Islet of Langerhans (tissue), 1 donor: ENCODE measurements around the gene ASPM.
"Not testable (repeated sequence)": the region's sequence is repeated elsewhere in the genome, so short reads cannot be mapped to it uniquely, and the experiment has no call there.

Source experiments
- FAIRE-seq: peaks from one replicate; lab custom pipeline; 2011; peaks lifted over from hg19 to GRCh38; lab: Jason Lieb, UNC

The ASPM gene

DNA sequence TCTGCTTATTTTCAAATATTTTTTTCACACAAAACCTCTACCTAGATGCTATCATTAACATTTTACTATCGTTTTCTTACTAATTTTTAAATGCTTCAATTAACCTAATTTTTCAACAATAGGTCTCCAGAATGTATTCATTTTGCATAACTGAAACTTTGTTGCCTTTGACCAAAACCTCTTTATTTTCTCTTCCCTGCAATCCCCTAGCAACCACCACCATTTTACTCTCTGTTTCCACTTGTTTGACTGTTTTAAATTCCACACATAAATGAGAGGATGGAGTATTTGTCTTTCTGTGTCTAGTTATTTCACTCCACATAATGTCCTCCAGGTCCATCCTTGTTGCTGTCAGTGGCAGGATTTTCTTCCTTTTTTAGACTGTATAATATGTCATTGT is 69.9 kb downstream of the ASPM start:
- no peak for FAIRE-seq

DNA sequence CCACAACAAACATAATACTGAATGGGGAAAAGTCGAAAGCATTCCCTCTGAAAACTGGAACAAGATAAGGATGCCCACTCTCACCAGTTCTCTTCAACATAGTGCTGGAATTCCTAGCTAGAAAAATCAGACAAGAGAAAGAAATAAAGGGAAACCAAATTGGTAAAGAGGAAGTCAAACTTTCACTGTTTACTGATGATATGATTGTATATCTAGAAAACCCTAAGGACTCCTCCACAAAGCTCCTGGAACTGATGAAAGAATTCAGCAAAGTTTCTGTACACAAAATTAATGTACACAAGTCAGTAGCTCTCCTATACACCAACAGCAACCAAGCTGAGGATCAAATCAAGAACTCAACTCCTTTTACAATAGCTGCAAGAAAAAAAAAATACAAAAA is 72.5 kb downstream of the ASPM start:
- no peak for FAIRE-seq

DNA sequence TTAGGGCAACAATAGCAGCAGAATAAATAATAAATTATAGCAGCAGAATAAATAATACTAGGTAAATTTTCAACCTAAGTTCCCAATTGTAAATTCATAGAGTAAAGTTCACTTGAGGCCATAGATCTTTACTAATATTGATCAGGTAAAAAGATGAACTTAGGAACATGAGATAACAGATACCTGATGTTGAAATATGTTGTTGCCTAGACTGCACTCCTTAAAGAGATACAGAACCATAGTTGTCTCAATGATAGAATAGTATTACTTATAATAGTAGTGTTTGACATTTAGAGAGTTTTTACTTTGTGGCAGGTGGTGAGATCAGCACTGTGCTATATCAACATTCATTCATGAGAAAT is 79.0 kb downstream of the ASPM start:
- FAIRE-seq, result no peak

DNA sequence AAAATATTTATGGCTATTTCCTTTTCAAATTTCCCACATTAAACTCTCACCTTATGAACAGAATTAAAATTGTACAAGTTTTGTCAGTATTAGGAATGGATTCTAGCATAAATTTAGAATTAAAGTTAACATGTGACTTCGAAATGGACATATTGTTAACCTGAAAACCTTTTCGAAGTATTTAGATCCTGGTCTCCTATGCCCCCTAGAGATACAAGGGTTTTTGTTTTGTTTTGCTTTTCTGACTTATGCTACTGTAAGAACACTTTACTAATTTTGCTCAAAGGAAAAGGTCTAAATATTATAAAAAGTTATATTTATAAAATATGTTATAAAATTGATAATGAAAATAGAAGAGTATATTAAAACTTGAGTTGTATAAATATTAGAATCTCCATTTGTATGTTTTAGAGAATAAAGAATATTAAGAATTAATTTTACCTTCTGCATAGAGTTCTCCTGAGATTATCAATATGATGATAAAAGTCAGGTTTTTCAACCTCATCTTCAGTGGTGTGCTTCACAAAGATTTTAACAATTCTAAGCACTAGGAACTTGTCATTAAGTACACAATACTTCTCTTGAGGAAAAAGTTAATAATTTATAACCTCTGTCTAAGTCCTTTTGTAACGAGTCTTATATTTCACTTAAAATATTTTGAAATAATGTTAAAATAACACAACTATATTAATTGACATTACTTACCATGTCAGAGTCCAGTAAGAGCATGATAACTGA is 79.6 kb downstream of the ASPM start, which contains the start of gene F13B:
TSS of gene F13B (minus strand) at position 542 of the 738 bp plus-strand sequence. CDS start at position 505, 37 bp downstream.
- no peak for FAIRE-seq

DNA sequence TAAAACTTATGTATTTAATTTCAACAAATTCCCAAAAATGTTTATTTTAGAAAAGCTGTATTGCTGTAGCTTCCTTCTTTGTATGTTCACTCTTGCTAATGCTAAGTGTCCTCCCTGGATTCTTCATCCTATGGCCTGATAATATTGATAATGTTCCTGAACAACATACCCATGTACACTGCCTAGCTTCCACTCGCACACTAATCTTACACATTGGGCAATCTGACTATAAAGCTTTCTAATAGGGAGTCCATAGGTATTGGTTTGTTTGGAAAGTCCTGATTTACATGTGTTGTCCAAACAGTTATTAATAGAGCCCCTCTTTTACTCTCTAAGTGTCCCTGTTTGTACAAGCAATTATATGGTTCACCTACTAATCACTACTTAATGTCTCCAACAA is 80.2 kb downstream of the ASPM start:
- no peak for FAIRE-seq

DNA sequence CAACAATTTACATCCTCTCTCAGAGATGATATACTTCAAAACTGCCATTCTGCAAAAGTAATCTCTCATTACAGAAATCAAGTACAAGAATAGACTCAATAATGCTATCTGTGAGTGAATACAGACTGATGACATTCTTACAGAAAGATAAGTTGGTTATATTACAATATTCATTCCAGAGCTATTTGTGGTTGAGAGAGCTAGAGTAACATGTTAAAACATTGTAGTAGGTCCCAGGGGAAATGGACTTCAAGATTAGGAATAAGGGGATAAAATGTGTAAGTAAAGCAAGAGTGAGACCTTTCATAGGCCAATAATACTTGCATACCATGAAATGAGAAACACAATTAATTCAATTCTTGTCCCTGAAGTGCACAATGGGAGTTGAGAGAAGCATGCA is 80.9 kb downstream of the ASPM start:
- FAIRE-seq, result no peak

DNA sequence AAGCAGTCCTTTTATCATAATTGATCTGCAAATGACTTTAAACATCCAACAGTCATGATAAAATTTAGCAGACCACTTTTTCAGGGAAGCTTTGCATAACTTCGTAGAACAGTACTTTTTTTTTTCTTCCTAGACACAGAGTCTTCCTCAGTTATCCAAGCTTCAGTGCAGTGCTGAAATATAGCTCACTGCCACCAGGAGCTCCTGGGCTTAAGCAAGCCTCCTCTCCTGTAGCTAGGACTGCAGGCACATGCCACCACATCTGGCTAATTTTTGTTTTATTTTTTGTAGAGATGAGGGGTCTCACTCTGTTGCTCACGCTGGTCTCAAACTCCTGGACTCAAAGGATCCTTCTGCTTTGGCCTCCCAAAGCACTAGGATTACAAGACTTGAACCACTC is 83.3 kb downstream of the ASPM start:
- no peak for FAIRE-seq

DNA sequence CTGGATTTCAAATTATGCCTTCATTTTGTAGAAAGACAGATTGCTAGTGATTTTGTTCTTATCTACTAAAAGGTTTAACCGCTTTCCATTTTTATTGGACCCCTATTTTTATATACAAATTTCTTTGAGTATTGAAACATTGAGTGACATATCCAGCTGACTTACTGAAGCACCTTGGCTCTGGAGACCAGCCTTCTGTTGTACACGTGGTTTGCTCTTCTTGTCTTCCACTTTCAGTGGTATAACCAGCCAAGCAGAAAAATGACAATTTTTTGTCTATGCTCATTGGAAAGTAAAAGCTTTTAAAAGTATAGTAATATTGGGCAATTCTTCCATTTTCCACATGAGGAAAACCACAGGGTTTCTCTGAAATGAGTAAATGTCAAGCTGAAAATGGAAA is 83.8 kb downstream of the ASPM start:
- FAIRE-seq, result no peak

DNA sequence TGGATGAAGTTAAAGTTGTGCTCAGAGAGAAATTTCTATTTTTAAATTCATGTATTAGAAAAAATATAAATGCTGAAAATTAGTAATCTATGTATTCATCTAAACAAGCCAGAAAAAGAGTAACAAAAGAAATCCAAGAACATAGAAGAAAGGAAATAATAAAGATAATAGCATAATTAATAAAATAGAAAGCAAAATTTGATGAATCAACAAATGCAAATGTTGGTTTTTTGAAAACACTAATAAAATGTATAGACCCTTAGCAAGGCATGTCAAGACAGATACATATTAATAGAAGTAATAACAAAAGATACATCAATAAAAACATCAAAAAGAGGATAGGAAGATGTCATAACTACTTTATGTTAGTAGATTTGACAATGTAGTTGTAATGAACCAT is 97.4 kb downstream of the ASPM start:
- no peak for FAIRE-seq

DNA sequence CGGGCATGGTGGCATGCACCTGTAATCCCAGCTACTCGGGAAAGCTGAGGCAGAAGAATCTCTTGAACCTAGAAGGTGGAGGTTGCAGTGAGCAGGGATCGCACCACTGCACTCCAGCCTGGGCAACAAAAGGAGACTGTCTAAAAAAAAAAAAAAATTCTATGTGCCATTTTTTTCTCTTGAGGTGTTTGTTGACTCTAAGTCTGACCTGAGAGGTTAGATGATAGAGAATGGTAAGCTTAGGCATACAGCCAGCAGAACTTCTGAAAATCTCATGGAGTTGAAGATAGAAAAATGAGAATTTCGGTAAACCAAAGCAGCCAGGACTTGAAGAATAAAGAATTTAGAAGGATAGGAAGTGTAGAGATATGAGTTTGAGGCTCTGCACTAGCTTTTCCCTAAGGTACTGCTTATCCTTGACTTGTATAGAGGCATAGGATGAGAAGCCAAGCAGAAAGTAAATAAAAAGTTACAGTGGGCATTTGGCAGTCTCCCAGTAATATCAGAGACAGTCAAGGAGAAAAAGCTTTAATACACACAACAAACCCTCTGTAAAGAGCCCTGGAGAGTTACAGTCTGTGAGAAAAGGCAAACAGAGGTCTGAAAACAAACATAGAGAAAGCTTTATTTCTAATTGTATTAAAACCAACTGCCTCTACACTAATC is 103.7 kb downstream of the ASPM start:
- FAIRE-seq, result no peak

DNA sequence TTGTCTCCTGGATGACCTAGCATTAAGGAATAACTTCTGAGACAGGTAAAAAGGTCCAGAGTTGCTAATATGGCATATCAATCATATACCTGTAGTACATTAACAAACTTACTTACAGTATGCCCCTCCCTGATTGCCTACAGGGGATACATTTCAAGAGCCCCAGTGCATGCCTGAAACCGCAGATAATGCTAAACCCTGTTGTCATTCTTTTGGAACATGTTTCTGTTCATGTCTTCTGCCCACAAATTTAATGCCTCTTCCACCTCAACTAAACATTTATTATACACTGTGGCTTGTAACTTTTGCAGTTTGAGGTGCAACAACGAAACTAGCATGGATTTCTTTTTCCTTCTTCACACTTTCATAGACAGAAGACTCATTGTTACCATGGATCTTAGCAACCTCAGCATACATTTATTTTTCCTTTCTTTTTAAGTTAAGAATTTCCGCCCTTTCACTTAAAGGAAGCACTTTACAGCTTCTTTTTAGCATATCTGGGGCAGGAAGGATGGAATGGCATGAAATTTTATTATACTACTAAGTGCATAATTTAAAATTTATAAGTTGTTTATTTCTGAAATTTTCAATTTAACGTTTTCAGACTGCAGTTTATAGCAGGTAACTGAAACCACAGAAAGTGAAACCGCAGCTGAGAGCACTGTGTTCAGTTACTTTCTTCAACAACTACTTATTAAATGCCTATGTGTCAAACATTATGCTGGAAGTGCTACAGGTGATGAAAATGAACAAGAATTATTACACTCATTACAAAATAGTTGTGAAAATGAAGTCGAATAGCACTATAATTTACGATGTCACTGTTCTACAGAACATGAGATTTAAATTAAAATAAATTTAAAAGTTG is 104.7 kb downstream of the ASPM start:
- FAIRE-seq, result no peak

DNA sequence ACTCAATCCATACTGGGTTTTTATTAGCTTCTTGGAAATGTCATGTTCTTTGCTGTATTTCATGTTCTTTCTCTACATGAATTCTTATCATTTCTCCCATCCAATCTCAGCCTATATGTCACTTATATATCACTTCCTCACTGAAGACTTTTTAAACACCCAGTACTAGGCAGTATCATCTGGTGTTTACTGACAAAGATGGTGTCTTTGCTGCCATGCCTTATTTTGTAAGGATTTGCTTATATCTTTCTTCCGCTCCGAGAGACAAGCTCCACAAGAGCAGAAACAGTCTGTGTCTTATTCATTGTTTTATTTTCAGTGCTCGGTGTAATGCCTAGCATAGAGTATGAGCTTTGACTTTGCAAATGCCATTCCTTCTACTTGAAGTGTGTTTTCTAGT is 109.6 kb downstream of the ASPM start:
- FAIRE-seq, result no peak

DNA sequence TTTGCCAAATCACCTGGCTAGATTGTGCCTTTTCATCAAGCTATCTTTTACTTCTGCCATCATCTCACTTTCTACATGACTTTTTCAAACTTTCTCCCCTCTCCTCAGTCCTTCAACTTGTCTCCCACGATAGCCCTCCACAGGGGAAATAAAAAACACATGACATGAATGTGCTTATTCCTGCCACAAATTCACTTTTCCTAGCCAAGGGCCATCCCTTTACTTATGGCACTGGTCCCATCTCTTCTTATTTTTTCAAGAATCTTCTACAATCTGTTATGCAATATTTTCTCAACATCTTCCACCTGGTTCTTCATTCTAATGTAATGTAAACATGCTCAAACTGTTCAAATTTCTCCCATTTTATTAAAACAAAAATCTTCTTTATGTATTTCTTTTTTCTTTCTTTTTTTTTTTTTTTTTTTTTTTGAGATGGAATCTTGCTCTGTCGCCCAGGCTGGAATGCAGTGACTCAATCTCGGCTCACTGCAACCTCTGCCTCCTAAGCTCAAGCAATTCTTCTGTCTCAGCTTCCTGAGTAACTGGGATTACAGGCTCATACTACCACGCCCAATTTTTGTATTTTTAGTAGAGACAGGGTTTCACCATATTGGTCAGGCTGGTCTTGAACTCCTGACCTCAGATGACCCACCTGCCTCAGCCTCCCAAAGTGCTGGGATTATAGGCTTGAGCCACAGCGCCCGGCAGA is 111.7 kb downstream of the ASPM start:
- not testable (repeated sequence) for FAIRE-seq
